ENCODE data around the gene CALML4.
A peak's percentile ranks its signal among the peaks of the same experiment; 100 is the strongest.
"Not testable (repeated sequence)": the region's sequence is repeated elsewhere in the genome, so short reads cannot be mapped to it uniquely, and the experiment has no call there.

The CALML4 gene, protein sequence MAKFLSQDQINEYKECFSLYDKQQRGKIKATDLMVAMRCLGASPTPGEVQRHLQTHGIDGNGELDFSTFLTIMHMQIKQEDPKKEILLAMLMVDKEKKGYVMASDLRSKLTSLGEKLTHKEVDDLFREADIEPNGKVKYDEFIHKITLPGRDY
- 0.36 to 0.39 reads per million in 2 experiments for total RNA-seq

- no peak for DNase-seq (ENCODE audit: low read depth)
Observed at GRCh38 chr15:68204776-68205557, at the start of gene CALML4. Gene CALML4 (minus strand): TSS chr15:68205332. CDS start chr15:68205247, 85 bp downstream.

DNA sequence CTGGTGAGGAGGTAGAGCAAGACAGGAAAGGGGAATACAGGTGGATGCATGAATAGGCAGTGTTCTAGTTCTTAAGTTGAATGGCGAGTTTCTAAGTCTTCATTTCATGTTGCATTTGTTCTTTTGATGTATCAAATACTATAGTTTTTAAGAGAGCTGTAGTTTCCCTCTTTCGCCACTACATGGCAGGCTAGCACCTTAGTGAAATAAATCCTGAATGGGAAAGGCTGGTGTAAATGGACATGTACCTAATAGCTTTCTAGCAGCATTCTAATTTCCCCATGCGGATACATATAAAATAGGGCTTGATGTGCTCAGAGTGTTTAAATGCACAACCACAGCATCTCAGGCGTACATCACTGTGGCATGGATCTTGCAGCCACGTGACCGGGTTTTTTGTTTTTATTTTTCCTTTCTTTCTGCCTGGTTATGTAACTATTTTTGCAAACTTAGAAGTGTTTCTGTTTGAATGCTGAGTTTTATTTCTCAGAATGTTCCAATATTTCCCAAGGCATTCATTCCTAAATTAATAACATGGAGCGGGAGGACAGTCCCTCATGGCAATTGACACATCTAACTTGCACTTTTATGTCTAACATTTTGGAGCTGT lies 47.9 kb upstream of the CALML4 start:
- no peak for DNase-seq (ENCODE audit: low read depth)

DNA sequence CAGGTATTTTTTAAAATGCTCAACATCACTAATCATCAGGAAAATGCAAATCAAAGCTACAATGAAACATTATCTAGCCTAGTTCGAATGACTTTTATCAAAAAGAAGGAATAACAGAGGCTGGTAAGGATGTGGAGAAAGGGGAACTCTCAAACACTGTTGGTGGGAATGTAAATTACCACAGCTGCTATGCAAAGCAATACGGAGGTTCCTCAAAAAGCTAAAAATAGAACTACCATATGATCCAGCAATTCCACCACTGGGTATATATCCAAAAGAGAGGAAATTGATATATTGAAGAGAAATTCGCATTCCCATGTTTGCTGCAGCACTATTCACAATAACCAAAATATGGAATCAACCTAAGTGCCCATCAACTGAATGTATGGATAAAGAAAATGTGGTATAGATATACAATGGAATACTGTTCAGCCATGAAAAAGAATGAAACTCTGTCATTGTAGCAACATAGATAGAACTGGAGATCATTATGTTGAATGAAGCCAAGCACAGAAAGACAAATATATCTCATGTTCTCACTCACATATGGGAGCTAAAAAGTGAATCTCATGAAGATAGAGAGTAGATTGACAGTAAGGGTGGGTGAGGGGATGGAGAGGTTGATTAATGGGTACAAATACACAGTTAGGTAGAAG lies 44.1 kb upstream of the CALML4 start:
- DNase-seq (ENCODE audit: low read depth), result no peak

- DNase-seq (ENCODE audit: low read depth), result no peak
Observed at GRCh38 chr15:68244235-68244634, 39.1 kb upstream of the CALML4 start.

- no peak for DNase-seq (ENCODE audit: low read depth)
Observed at GRCh38 chr15:68241088-68241935, 36.2 kb upstream of the CALML4 start.

- DNase-seq (ENCODE audit: low read depth), result no peak
Observed at GRCh38 chr15:68239025-68239424, 33.9 kb upstream of the CALML4 start.

DNA sequence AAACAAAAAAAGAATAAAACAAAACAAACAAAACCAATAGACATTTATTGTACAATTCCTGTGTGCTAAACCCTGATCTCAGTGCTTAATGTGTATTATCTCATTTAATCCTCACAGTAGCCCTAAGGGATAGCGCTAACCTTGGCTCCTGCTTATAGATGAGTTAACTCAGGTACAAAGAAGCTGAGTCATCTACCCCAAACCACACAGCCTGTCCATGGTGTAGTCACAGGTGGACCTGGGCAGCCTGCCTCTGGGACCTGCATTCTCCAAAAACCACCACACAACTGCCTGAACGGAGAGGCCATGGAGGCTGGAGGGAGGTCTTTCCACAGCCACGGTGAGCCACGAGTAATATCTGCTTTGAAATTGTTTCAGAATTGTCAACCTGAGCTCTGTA lies 29.9 kb upstream of the CALML4 start:
- no peak for DNase-seq (ENCODE audit: low read depth)

GRCh38 chr15:68234520-68234919 lies 29.4 kb upstream of the CALML4 start:
- not testable (repeated sequence) for DNase-seq (ENCODE audit: low read depth)

- DNase-seq (ENCODE audit: low read depth), result no peak
Observed at GRCh38 chr15:68234060-68234459, 28.9 kb upstream of the CALML4 start.

DNA sequence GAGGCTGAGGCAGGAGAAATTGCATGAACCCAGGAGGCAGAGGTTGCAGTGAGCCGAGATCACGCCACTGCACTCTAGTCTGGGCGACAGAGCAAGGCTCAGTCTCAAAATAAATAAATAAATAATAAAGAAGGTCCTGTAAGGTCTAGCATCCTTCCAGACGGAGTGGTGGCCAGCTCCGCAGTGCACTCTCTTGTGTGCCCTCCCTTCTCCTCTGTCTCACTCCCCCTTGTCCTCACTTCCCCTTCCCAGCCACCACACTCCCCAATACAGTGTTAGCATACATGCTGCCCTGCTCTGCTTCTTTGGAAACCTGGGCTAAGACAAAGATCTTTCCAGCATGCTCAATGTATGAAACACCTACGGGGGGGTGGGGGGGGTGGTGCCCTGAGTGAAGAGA lies 27.8 kb upstream of the CALML4 start:
- DNase-seq (ENCODE audit: low read depth), result no peak

- no peak for DNase-seq (ENCODE audit: low read depth)
Observed at GRCh38 chr15:68232449-68232848, 27.3 kb upstream of the CALML4 start.

DNA sequence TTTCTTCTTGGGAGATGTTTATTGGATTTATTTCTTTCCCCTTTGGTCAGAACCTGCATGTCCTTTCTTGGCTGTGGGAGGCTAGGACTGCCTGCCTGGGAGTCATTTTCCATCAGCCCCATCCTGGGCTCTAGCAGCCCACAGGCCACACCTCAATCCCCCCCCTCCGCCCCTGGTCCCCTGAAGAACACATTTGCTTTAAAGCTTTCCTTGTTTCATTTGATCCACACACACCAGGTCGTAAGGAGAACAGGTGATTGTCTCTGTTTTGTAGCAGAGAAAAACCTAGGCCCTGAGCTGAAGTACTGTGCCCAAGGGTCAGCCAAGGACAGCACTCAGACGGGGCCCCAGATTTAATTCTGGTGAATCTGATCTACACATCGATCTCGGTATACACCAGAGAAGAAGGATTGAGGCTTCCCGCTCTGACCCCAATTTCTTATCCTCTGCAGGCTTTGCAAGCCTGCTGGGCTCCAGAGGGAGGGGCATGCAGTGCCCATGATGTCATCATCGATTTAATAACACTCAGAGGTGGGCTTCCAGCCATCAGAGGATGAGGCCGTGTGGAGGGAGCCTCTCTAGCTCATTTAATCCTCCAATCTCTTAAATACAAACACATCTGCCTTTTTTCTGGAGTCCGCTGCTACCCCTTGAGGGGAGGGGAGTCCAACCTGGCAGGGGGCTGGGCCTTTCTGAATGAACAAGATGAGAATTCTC lies 26.1 kb upstream of the CALML4 start:
- no peak for DNase-seq (ENCODE audit: low read depth)

GRCh38 chr15:68230157-68231100 lies 25.3 kb upstream of the CALML4 start:
- DNase-seq (ENCODE audit: low read depth), result no peak

- DNase-seq (ENCODE audit: low read depth), result peak; percentile 67
Observed at GRCh38 chr15:68229386-68230156, 24.4 kb upstream of the CALML4 start, which contains the start of gene CLN6. Gene CLN6 (minus strand): TSS chr15:68229728. CDS start chr15:68229584, 144 bp downstream.

GRCh38 chr15:68228971-68229385 lies 23.8 kb upstream of the CALML4 start:
- no peak for DNase-seq (ENCODE audit: low read depth)

DNA sequence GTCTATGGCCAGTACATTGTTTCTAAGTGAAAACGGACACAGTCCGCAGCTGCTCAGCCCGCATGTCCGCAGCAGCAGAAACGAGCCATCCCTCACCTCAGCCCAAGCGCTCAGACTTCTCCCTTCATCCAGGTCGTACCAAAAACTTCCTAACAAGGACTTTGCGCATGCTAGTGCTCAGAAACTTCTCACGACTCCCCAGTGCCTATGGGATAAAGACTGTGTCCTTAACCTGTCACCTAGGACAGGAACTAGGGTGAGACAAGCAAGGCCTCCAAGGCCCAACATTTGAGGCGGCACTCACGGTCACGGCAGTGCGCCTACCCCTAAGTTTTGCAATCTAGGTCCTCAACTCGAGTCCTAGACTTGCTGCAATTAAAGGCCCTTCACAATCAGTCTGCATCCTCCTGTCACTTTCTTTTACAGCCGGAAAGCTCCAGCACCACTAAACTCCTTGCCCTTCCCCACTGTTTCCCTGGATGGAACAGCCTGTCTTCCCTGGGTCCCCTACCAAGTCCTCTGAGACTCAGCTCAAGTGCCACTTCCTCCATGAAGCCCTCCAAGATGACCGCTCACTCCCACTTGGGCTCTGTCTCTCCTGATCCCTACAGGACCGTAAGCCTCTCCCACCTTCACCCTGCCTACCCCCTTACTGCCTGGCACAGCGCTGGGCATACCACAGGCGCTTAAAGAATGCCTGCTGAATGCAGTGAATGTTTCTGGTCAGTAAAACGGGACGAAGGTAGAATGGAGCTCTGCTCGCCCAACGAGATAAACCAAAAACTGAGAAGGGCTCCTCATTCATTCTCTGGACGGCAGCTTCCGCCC lies 23.2 kb upstream of the CALML4 start:
- DNase-seq (ENCODE audit: low read depth), result no peak

DNA sequence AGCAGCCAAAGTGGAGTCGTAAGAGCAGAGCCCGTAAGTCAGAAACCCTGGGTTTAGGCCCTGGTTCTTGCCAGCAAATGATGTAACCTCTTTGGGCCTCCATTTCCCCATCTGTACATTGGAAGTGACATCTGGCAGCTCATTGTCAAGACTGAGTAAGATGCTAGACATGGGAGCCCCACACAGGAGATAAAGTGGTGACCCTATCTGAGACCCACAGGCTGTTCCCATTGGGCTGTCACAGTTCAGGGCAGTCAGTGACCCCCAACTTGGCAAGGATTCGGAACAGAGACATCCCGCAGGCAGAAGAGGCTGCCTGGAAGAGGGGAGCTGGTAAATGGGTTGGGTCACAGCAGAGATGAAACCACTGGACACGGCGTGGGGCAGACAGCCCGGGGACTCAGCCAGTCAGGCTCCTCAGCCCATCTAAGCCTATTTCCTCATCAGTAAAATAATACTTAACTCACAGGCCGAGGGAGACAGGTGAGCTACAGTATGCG lies 22.6 kb upstream of the CALML4 start:
- no peak for DNase-seq (ENCODE audit: low read depth)

- DNase-seq (ENCODE audit: low read depth), result not testable (repeated sequence)
Observed at GRCh38 chr15:68225442-68225841, 20.3 kb upstream of the CALML4 start.

All from T follicular helper cell (primary cell).